Cortex of kidney (tissue), 1 donor: ENCODE data around the gene DPP10.

Source experiments
- DNase-seq: peaks from one replicate; lab custom pipeline; 2025; lab: John Stamatoyannopoulos, UW

DPP10 gene

GRCh38 chr2:115738111-115738510 lies 1295.7 kb downstream of the DPP10 start:
- no peak for DNase-seq

DNA sequence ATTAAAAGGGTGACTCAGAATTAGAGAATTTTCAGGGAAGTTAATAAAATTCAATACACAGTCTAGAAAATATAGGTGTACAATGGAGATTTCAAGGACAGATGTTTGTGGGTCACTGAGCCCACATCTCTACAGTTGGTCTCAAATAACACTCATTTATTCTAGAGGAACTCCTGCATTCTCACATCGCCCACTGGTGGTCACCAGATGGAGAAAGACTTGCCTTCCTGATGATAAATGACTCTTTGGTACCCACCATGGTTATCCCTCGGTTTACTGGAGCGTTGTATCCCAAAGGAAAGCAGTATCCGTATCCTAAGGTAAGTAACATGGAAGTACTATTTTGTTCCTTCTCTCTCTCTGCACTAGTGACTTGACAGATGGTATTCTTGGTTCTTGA lies 1297.1 kb downstream of the DPP10 start:
- DNase-seq: no peak

DNA sequence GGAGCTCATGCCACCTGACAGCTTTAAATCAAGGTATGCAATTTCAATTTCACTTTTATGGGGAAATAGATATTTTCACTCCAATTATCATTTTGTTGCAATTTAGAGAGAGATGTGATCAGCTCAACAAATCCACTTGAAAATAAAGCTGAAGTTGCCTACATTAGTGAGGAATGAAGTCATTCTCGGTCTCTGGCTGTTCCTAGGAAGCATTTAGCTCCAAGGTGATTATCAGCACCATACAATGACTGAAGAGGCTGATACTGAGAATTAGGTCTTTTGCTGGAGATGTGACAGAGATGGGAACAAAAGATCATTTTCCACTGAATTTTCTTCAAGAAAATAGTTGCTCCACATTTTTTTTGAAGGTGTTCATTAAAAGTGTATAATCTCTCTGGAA lies 1303.7 kb downstream of the DPP10 start:
- DNase-seq: no peak

DNA sequence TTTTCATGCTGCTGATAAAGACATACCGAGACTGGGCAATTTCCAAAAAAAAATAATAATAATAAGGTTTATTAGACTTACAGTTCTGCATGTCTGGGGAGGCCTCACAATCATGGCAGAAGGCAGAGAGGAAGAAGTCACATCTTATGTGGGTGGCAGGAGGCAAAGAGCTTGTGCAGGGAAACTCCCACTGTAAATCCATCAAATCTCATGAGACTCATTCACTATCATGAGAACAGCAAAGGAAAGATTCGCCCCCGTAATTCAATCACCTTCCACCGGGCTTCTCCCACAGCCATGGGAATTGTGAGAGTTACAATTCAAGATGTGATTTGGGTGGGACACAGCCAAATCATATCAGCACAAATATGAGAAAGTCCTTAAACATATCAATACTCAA lies 1314.8 kb downstream of the DPP10 start:
- no peak for DNase-seq

- DNase-seq: no peak
Measured at GRCh38 chr2:115763601-115764000, 1321.2 kb downstream of the DPP10 start.

- DNase-seq: no peak
Measured at GRCh38 chr2:115771516-115771915, 1329.1 kb downstream of the DPP10 start.

GRCh38 chr2:115774361-115774760 lies 1331.9 kb downstream of the DPP10 start:
- no peak for DNase-seq

- no peak for DNase-seq
Measured at GRCh38 chr2:115779085-115779632, 1336.7 kb downstream of the DPP10 start.

DNA sequence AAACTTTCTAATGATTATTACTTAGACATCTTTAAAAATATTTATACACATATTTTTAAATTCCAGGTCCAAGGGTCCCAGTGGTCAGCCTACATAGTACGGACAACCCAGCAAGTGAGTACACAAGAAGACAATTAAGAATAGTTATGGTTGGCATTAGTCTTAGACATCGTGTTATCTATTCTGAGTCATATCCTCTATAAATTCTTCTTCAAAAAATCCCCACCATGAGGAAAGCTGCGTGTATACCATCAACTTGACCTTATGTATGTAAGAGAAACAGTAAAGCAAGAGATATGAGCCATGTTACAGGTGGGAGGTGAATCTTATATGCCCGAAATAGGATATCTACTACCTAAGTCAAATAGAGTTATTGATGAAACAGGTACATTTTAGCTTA lies 1339.8 kb downstream of the DPP10 start:
- DNase-seq: no peak

DNA sequence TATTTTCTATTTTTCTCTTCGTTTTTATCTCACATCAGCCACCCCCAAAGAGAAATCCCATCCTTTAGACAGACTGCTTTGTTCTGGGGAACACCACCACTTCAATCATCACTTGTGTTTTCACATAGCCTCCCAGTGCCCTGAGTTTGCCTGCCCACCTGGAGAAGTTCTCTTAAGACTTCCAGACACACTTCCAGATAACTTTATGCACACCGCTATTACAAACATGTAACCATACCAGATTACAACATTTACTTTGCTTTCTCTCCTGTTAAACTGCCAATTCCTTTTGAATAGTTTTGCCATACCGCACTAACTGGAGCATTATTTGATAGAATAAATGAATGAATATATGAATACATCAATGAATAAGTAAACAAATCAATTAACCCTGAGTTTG lies 1353.6 kb downstream of the DPP10 start:
- no peak for DNase-seq

- DNase-seq: no peak
Measured at GRCh38 chr2:115807276-115807675, 1364.8 kb downstream of the DPP10 start.

GRCh38 chr2:115825912-115826311 lies 1383.5 kb downstream of the DPP10 start:
- DNase-seq: no peak

DNA sequence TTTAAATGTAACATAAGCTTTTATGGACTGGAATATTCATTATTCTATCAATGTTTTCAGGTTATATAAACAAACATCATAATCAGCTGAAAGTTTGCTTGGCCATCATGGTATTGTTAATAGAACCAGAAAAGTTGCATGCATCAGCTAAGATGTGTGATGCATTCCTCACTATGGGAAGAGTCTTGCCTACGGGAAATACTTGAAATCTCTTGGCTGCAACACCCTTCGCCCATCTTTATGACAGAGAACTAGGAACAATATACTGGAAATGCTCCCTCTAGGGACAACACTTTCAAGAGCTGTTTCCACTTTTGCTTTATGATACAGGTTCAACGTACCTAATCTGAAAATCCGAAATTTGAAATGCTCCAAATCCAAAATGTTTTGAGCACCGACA lies 1390.8 kb downstream of the DPP10 start:
- no peak for DNase-seq

DNA sequence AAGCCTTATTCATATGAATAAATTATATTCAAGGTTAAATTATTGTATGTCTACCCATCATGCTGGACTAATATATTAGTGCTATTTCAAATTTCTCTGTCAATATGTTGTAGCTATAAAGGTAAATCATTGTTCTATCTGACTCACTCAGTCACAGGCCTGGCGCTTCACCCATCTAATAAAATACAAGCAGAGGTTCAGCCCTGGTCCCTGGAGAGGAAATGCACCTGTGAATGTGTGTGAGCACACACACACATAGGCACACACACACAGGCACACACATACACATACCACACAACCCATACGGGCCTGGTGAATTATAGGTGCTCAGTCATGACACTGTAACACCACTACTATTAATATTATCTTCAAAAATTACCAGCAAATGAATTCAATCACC lies 1396.1 kb downstream of the DPP10 start:
- DNase-seq: no peak

GRCh38 chr2:115842306-115842705 lies 1399.9 kb downstream of the DPP10 start:
- DNase-seq: no peak

DNA sequence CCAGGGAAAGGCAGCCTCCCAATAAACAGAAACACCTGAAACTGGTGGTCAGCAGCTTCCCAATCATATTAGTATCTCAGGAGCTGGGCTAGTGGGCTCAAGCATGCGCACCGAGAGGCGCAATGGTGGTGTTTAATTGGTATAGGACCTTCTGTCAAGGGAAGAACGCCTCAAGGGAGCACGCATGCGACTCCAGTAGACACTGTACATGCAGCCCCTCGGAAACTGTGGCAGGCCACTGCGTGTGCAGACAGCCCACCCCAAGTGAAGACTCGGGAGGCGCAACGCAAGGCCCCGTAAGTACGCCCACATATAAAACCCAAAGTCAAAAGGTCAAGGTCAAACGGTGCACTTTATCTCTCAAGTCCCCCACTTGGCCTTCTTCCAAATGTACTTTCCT lies 1405.8 kb downstream of the DPP10 start:
- no peak for DNase-seq

DNA sequence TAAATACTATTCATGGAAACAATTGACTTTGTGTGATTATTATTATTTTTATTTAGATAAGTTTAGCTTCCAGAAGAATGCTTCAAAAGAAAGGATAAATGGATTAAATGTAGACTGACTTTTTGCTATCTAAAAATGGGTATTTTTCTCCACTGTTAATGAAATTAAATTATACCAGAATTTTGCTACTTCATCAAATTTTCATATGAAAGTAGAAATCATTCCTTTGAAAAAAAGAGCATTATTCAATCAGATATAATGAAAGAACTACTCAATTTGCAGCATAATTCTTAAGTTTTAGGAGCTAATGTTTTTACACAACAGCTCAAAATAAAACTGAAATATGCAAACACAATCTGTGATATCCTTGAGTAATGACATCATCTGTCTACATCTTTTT lies 1424.6 kb downstream of the DPP10 start:
- DNase-seq: no peak

GRCh38 chr2:115874427-115874826 lies 1432.0 kb downstream of the DPP10 start:
- no peak for DNase-seq

DNA sequence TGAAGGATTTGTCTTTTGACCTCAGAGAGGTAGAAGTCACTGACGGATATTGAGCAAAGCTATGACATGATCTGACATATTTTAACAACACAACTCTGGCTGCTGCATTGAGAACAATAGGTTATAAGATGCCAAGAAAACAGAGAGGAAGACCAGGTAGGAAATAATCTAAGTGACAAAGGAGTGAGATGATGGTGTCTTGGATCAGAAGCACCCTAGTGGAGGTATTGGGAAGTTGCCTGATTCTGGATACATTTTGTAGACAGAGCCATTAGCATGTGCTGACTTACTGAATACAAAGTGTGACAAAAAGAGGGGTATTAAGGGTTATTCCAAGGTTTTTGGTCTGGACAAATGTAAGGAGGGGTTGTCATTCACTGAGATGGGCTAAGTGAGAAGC lies 1438.1 kb downstream of the DPP10 start:
- no peak for DNase-seq

DNA sequence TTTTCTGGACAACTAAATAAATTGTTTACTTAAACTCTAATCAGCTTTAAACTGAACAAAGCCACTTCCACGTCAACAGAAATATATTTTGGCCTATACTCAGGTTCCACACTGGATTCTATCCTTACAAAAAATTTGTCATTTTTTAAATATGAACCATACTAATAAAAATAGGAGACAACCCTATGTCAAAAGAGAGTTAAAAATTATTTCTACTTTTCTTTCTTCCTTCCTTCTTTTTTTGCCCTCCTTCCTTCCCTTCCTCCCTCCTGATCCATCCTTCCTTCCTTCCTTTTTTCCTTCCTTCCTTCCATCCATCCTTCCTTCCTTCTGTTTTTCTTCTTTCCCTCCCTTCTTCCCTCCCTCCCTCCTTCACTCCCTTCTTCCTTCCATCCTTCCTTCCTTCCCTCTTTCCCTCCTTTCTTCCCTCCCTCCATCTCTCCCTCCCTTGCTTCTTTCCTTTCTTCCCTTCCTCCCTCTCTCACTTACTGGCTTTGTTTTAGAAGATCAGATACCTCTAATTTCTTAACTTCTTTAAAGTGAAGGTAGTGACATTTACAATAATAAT lies 1444.9 kb downstream of the DPP10 start:
- DNase-seq: no peak
